DMS114 treated with DMSO at 0.1 percent for 48 hours (cell line): ENCODE results near the gene HPDL.
"Not testable (repeated sequence)": the region's sequence is repeated elsewhere in the genome, so short reads cannot be mapped to it uniquely, and the experiment has no call there.

Experiments
- DNase-seq: peaks from one replicate; lab custom pipeline; 2025; ENCODE audit not compliant: unreplicated experiment; lab: John Stamatoyannopoulos, UW

HPDL gene

DNA sequence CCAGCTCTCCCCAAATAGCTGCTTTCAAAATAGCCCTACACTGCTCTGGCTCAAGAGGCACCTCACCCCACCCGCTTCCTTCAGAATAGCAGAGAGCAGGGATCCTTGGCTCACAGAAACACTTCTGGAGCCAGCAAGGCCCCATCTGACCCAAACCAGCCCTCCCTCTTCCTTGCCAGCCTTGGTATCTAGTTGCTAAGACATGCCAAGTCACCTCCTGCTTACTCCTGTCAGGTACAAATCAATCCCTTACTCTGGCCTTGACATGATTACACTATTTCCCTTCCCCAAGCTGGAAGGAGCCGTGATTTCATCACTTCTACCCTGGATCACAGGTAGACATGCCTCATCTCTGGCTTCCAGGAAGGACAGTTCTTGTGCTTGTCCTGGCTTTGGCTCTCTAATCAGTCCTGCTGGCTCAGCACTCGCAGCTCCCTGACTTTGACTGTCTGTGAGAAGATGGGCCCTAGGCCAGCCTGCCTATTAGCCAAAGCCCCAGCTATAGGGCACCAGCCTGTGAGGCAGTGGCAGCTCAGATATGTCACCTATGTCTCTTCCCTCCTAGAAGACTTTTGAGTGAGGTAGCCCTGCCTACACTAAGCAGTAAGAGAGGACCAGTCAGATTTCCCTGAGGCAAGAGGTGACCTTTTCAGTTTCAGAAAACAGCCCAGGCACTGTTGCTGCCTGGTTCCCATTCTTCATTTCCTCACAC lies 22.4 kb downstream of the HPDL start:
- no peak for DNase-seq

GRCh38 chr1:45351508-45351907 lies 24.8 kb downstream of the HPDL start:
- no peak for DNase-seq

- no peak for DNase-seq
Observed at GRCh38 chr1:45353685-45354084, 27.0 kb downstream of the HPDL start.

GRCh38 chr1:45354838-45355237 lies 28.1 kb downstream of the HPDL start:
- DNase-seq: no peak

GRCh38 chr1:45355683-45356082 lies 29.0 kb downstream of the HPDL start:
- DNase-seq: no peak

DNA sequence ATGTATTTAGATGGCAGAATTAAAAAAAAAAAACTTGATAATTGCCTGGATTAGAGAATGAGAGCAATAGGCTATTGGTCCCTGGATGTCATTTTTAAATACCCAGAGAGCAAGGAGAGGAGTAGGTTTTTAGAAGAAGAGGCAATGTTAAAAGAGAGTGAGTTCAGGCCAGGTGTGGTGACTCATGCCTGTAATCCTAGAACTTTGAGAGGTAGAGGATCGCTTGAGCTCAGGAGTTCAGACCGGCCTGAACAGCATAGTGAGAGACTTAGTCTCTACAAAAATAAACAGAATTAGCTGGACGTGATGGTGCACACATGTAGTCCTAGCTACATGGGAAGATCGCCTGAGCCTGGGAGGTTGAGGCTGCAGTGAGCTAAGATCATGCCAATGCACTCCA lies 29.5 kb downstream of the HPDL start:
- DNase-seq: no peak

DNA sequence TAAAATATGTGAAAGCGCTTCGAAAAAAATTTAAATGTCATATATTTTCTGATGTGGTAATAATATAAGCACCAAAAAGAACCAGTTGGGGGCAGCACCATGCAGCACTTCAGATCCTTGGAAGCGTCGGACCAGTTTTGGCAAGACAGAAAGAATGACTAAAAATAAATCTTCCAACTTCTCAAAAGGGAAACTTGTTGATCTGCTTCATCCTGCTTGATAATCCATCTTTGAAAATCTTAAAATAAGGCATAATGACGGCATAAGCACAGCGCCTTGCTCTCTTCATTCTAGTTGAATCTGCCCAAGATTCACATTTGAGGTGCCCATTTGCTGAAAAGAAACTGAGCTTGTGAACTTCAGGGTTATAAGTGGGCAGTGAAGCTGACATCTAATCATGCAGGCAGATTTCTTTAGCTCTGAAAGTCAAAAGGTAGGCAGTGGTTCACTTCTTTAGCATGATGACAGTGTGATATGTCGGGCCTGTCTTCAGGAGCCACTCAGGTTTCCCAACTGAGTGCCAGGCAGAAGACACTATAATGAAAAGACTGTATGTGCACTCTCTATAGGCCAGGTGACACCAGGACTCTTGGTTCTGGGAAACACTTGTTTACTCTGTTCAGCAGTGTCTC lies 33.3 kb downstream of the HPDL start:
- DNase-seq: peak; percentile 55

GRCh38 chr1:45360981-45361380 lies 34.3 kb downstream of the HPDL start:
- DNase-seq: not testable (repeated sequence)

GRCh38 chr1:45364294-45364693 lies 37.6 kb downstream of the HPDL start:
- DNase-seq: no peak

DNA sequence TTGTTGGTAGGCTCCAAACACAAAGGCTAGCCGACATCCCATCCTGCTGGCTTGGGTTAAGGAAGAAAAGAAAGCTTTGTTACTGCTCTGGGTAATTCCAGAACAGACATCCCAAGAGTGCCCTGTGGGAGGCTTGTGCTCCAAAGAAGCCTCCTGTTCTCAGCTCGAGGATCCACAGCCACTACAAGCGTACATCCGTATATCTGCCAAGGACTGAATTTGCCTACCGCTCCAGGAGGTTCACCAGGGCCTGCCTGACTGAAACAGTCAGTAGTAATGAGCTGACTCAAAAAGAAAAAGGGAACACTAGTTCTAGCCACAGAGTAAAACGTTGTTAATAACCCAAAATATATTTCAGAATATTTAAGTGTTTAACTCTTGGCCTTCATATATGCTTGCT lies 38.4 kb downstream of the HPDL start:
- DNase-seq: no peak

DNA sequence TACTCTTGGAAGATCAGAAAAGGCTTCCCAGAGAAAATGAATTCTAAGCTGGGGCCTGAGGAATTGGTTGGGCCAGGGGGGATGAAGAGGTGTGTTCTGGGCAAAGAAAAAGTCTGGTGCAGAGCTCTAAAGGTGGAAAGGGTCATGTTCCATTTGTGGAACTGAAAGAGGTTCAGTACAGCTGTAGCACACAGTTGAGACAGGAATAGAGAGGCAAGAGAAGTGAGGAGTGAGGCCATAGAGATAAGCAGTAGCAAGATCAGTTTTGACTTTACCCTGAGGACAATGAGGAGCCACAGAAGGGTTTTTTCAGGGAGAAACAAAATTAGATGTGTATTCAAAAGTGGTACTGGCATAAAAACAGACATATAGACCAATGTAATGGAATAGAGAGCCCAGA lies 43.9 kb downstream of the HPDL start:
- DNase-seq: no peak

DNA sequence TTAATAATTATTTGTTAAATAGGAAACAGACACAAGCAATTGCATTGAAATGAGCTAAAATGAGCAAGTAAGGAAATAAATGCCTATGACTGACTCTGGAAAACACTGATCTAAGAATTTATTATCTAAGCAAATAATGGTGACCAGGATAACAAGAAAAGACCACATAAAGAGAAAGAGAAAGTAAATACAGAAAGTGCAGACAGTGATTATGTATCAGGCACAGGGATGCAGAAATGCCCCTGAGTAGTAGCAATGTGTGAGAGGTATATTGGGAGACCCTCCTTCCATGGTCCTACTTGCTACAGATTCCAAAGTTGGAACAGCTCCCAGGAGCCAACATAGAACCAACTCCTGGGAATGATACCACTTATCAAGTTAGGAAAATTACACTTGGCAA lies 46.9 kb downstream of the HPDL start:
- DNase-seq: no peak

- DNase-seq: no peak
Observed at GRCh38 chr1:45375104-45376090, 48.7 kb downstream of the HPDL start.

DNA sequence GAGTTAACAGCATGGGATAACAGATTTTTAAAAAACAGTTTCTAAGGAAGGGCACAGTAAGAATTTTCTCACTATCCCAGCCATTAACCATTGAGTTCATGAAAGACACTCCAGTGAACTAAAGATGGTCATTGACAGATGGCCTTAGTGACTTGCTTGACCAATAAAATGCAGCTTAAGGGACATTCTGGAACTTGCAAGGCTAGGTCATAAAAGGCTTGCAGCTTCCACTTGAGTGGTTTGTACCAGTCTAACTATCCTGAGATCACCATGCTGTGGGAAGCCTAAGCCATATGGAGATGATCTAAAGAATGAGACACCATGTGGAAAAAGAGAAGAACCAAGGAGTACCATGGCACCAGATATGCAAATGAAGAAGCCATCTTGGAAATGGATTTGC lies 51.5 kb downstream of the HPDL start:
- no peak for DNase-seq
